ENCODE data around the gene XCR1. TPM values are rescaled to one million over a fixed set of nuclear protein-coding genes. Genes with fewer than 3 reads are reported as not detected.

The XCR1 gene
- total and polyA plus RNA-seq, 2 experiments from 2014 or later: 0.27 to 0.30 TPM

GRCh38 chr3:45968149-45968548 lies 59.1 kb downstream of the XCR1 start:
- no peaks in the 10 kb centered on the region for H3K9me2 ChIP-seq (replicated peaks; ENCODE audit: insufficient read depth)
- 83% methylated on average over 9 of the region's 9 CpGs for WGBS (ENCODE audit: low lambda C conversion rate, missing lambda C conversion rate)
- no peak for DNase-seq (ENCODE audit: low spot score)
- TF ChIP-seq EZH2phosphoT487 (IDR thresholded peaks at IDR 0.05; ENCODE audit: low read depth, severe bottlenecking, unreplicated experiment) (no peak), CTCF (IDR thresholded peaks at IDR 0.05; ENCODE audit: poor library complexity) (no peak), EZH2 (IDR thresholded peaks at IDR 0.05; ENCODE audit: borderline replicate concordance) (no peak)
- no peaks in the 10 kb centered on the region for H4K20me1 ChIP-seq (ENCODE audit: insufficient read depth, poor library complexity, severe bottlenecking)
- H3K9me3 ChIP-seq (ENCODE audit: low read depth): no peaks in the 10 kb centered on the region
- H3K27me3 ChIP-seq: no peaks in the 10 kb centered on the region
- H3K79me2 ChIP-seq: no peaks in the 10 kb centered on the region
- H3K36me3 ChIP-seq (replicated peaks; ENCODE audit: insufficient read depth, low read depth): no peaks in the 10 kb centered on the region
- H3K27ac ChIP-seq: no peak overlapping the region
- H3K4me3 ChIP-seq: no peak overlapping the region
- H2AFZ ChIP-seq: no peak overlapping the region
- no peaks in the 10 kb centered on the region for H3K4me1 ChIP-seq (ENCODE audit: insufficient read depth)
- no peak overlapping the region for H3K4me2 ChIP-seq

- Histone ChIP-seq H4K20me1 (ENCODE audit: insufficient read depth, poor library complexity, severe bottlenecking) (no peaks in the 10 kb centered on the region), H3K9me3 (ENCODE audit: low read depth) (no peaks in the 10 kb centered on the region), H3K4me3 (no peak overlapping the region), H3K27me3 (no peaks in the 10 kb centered on the region), H3K36me3 (replicated peaks; ENCODE audit: insufficient read depth, low read depth) (no peaks in the 10 kb centered on the region), H3K27ac (no peak overlapping the region), H3K79me2 (no peaks in the 10 kb centered on the region), H2AFZ (no peak overlapping the region), H3K4me2 (no peak overlapping the region), H3K4me1 (ENCODE audit: insufficient read depth) (no peaks in the 10 kb centered on the region), H3K9me2 (replicated peaks; ENCODE audit: insufficient read depth) (no peaks in the 10 kb centered on the region)
- TF ChIP-seq EZH2 (IDR thresholded peaks at IDR 0.05; ENCODE audit: borderline replicate concordance): no peak
- TF ChIP-seq CTCF (IDR thresholded peaks at IDR 0.05; ENCODE audit: poor library complexity): no peak
- no peak for TF ChIP-seq EZH2phosphoT487 (IDR thresholded peaks at IDR 0.05; ENCODE audit: low read depth, severe bottlenecking, unreplicated experiment)
- WGBS (ENCODE audit: low lambda C conversion rate, missing lambda C conversion rate): 78% methylated on average over 8 of the region's 8 CpGs
- DNase-seq (ENCODE audit: low spot score): no peak
These were observed 59.6 kb downstream of the XCR1 start for GRCh38 chr3:45967724-45968123.

Other genes starting within 250 kb of the XCR1 start
- gene SLC6A20, start 230.9 kb downstream of the XCR1 start, total RNA-seq: 9.6 and 11.5 TPM in 2 replicates
- gene SLC6A20, start 230.9 kb downstream of the XCR1 start, polyA plus RNA-seq: 3.7 and 5.7 TPM in 2 replicates
- gene LZTFL1, start 185.4 kb downstream of the XCR1 start, total RNA-seq: 24.8 and 25.1 TPM in 2 replicates
- gene LZTFL1, start 185.4 kb downstream of the XCR1 start, polyA plus RNA-seq: 11.7 and 14.3 TPM in 2 replicates
- gene CCR9, start 140.9 kb downstream of the XCR1 start, total RNA-seq: 0.20 and 0.44 TPM in 2 replicates
- gene CCR9, start 140.9 kb downstream of the XCR1 start, polyA plus RNA-seq: 0.33 TPM in 1 of 2 replicates, not detected in the other
- not detected in 2 replicates for gene CXCR6, start 84.0 kb downstream of the XCR1 start, total RNA-seq
- 0.33 TPM in 1 of 2 replicates, not detected in the other for gene CXCR6, start 84.0 kb downstream of the XCR1 start, polyA plus RNA-seq
- 23.0 and 26.8 TPM in 2 replicates for gene FYCO1, start 31.7 kb downstream of the XCR1 start, total RNA-seq
- gene FYCO1, start 31.7 kb downstream of the XCR1 start, polyA plus RNA-seq: 7.5 and 9.0 TPM in 2 replicates
- 2.7 and 3.5 TPM in 2 replicates for gene CCR1, start 180.8 kb upstream of the XCR1 start, total RNA-seq
- 1.8 and 2.3 TPM in 2 replicates for gene CCR1, start 180.8 kb upstream of the XCR1 start, polyA plus RNA-seq
- gene CCR3, start 215.0 kb upstream of the XCR1 start, total RNA-seq: 0.40 TPM in 1 of 2 replicates, not detected in the other
- gene CCR3, start 215.0 kb upstream of the XCR1 start, polyA plus RNA-seq: 0.12 TPM in 1 of 2 replicates, not detected in the other